Smooth muscle cell of the umbilical artery (primary cell): Measurements from ENCODE around the gene CRYGN. TPM values are rescaled to one million over a fixed set of nuclear protein-coding genes. Genes with fewer than 3 reads are reported as not detected.

Experiments used
- total RNA-seq: library from RNA; depleted of rRNA; stranded (reverse); fragments of >200 nt; gene quantifications from 2 replicates; pipeline ENCODE4 v1.2.3, GENCODE V29; 2014

The CRYGN gene, protein sequence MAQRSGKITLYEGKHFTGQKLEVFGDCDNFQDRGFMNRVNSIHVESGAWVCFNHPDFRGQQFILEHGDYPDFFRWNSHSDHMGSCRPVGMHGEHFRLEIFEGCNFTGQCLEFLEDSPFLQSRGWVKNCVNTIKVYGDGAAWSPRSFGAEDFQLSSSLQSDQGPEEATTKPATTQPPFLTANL
- total RNA-seq, result not detected in 2 replicates

DNA sequence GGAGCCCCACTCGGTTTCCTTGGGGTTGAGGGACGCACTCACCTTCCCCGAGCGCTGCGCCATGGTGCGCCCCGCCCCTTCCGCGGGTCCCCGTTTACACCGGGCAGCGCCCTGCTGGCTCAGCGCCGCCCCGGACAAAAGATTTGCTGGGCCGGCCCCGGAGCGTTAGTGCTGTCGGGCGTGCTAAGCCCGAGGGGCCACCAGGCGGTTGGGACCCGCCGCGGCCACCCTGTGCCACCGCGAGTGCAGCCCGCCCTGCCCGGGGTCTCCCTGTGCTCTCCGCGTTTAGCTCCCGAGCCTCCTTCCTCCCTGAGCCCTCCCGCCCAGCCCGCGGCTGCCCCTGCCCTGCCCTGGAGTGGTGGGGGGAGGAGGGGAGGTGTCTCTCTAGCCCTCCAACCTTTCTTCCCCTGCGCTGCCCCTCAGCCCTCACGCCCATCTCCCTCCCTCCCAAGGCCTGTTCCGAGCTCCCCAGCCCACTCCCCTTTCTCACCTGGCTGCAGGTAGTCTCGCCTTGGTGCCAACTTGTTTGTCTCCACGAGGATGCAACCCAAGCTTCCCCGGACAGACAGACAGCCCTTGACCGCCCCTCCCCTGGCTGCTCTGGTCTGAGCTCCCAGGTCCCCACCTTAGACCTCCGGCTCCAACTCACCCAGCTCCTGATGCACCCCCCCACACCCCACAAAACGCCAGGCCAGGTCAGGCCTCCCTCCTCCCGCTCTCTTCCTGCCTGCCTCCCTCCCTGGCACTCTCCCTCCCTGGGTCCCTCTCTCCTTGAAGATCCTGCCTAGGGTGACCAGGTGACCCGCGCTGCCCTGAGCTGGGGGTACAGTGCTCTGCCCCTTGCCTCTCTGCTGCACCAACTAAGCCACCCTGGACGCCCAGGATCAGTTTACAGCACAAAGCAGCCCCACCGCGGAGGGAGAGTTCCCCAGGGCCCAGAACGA, at the start of gene CRYGN:
Gene CRYGN (minus strand): TSS at position 287 of the 944 bp plus-strand sequence. CDS start 224 bp downstream, at position 63.

DNA sequence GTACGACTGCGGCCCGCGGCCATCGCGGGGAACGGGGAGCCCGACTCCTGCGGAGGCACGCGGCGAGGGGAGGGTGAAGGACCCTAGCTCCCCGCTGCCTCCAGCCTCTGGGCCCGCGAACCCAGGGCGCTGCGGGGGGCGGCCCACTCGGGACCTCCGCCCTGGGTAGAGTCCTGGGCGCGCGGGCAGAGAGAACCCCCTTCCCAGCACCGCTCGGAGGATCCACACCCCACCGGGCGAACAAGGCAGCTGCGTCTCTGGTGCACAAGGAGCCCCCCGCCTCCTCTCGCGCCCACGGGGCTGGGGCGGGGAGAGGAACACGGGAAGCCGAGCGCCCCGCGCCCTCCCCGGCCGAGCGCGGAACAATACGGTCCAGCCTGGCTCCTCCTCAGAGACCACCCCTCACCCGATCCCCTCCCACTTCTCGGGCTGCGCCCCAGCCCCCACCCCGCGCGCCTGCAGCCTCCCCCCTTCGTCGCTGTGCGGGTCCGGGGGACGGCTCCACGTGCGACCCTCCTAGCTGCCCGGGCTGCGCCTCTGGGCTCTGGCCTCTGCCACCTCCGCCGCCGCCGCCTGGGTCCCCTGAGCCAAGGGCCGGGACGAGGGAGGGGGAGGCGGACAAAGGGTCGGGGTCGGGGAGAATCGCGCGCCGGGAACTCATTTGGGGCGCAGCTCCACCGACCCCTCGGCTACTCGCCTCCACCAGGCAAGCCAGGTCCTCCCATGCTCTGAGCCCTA, 30.1 kb downstream of the CRYGN start, which contains the start of gene WDR86:
Gene WDR86 (minus strand): TSS at position 372 of the 738 bp plus-strand sequence. CDS start 449 bp downstream, outside the sequence.

Other genes with a start within 250 kb of the CRYGN start
- not detected in 2 replicates for gene H2BK1, start 229.7 kb downstream of the CRYGN start, total RNA-seq
- gene ABCF2, start 212.9 kb downstream of the CRYGN start, total RNA-seq, result 71.6 and 85.4 TPM in 2 replicates
- 158 and 194 TPM in 2 replicates for gene CHPF2, start 207.7 kb downstream of the CRYGN start, total RNA-seq
- gene SMARCD3, start 191.4 kb downstream of the CRYGN start, total RNA-seq, result 25.7 and 41.3 TPM in 2 replicates
- 31.8 and 47.6 TPM in 2 replicates for gene NUB1, start 98.3 kb downstream of the CRYGN start, total RNA-seq
- 8.6 TPM in 1 of 2 replicates, not detected in the other for gene WDR86, start 30.1 kb downstream of the CRYGN start, total RNA-seq
- 67.1 and 80.8 TPM in 2 replicates for gene RHEB, start 79.8 kb upstream of the CRYGN start, total RNA-seq